ENCODE measurements around the gene ADGRG3. TPM values are rescaled to one million over a fixed set of nuclear protein-coding genes. Genes with fewer than 3 reads are reported as not detected.
A peak's percentile ranks its signal among the peaks of the same experiment; 100 is the strongest.

ADGRG3 gene
- total and polyA plus RNA-seq, 2 of the 13 experiments (the other 11 are each of a cell fraction or from before 2014, with no cell fraction given), result 2.7 to 11.8 TPM

DNA sequence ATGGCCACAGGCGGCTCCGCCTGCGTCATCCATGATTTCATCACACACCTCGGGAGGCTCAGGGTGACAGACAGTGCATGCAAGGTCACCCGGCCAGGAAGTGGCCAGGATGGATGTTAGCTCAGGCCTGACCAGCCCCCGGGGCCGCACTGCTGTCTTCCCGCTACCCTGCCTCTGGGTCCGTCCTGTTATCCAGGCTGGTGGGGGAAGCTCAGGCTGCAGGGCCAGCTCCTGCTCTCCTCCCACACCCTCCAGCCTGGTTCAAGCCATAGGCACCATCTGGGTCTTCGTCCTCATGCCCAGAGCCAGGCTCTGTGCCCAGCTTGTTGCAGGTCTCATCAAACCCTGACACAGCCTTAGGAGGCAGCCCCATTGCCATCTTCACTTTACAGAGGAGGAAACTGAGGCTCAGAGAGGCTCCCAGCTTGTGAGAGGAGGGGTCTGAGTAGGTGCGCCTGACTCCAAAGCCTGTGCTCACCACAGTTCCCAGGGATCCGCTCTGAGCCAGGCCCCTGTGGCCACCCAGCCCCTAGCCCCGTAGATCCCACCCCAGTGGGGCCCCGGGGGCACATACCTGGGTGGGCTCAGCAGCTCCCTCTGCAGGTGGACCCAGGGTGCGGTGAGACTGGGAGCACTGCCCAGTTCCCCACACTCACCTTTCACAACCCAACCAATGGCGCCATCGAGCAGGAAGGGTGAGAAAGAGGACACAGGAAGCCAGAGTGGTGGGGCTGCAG, 412 bp upstream of the ADGRG3 start (continued):
- TF ChIP-seq NR1H2 (CRISPR knock-in tag; IDR thresholded peaks at IDR 0.05; ENCODE audit: borderline replicate concordance, low read depth), result no peak
- TF ChIP-seq KLF6 (CRISPR knock-in tag; IDR thresholded peaks at IDR 0.05), result peak; percentile 69
- peak; percentile 81; the same call in 1 of the 2 replicates for TF ChIP-seq DNMT1 (CRISPR knock-in tag; IDR thresholded peaks at IDR 0.05)
- 0 out of 2 replicates have a peak, but pooled peaks have one; percentile 30 for TF ChIP-seq ZBTB20 (CRISPR knock-in tag; IDR thresholded peaks at IDR 0.05; ENCODE audit: borderline replicate concordance, low read depth)
- TF ChIP-seq, protein P1, sequence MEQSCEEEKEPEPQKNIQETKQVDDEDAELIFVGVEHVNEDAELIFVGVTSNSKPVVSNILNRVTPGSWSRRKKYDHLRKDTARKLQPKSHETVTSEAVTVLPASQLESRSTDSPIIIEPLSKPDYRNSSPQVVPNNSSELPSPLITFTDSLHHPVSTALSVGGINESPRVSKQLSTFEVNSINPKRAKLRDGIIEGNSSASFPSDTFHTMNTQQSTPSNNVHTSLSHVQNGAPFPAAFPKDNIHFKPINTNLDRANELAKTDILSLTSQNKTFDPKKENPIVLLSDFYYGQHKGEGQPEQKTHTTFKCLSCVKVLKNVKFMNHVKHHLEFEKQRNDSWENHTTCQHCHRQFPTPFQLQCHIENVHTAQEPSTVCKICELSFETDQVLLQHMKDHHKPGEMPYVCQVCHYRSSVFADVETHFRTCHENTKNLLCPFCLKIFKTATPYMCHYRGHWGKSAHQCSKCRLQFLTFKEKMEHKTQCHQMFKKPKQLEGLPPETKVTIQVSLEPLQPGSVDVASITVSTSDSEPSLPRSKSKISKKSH (CRISPR knock-in tag; IDR thresholded peaks at IDR 0.05; ENCODE audit: borderline replicate concordance), result no peak; the same call in 1 of the 2 replicates
- TF ChIP-seq ATAD3A (CRISPR knock-in tag; IDR thresholded peaks at IDR 0.05), result no peak; the same call in 1 of the 2 replicates
- TF ChIP-seq HIVEP1 (CRISPR knock-in tag; IDR thresholded peaks at IDR 0.05), result no peak; the same call in 1 of the 2 replicates
- TF ChIP-seq ZSCAN21 (CRISPR knock-in tag; IDR thresholded peaks at IDR 0.05; ENCODE audit: borderline replicate concordance), result no peak; the same call in 1 of the 2 replicates
- TF ChIP-seq ZNF124 (CRISPR knock-in tag; IDR thresholded peaks at IDR 0.05), result no peak
- no peak for TF ChIP-seq NFE2L1 (CRISPR knock-in tag; IDR thresholded peaks at IDR 0.05; ENCODE audit: borderline replicate concordance)
- TF ChIP-seq ZNF816 (CRISPR knock-in tag; IDR thresholded peaks at IDR 0.05; ENCODE audit: borderline replicate concordance), result no peak
- TF ChIP-seq RFX5 (IDR thresholded peaks at IDR 0.05; ENCODE audit: low read depth, low read length), result 0 out of 2 replicates have a peak, but pooled peaks have one; percentile 27
- no peak for TF ChIP-seq REL (CRISPR knock-in tag; conservative IDR thresholded peaks at IDR 0.05)
- 0 out of 2 replicates have a peak, but pooled peaks have one; percentile 37 for TF ChIP-seq SP4 (CRISPR knock-in tag; IDR thresholded peaks at IDR 0.05)
- TF ChIP-seq HOXA3 (CRISPR knock-in tag; IDR thresholded peaks at IDR 0.05), result peak; percentile 100
- TF ChIP-seq ZNF563 (CRISPR knock-in tag; IDR thresholded peaks at IDR 0.05), result no peak; the same call in 1 of the 2 replicates
- peak; percentile 71; the same call in 1 of the 2 replicates for TF ChIP-seq ZNF564 (CRISPR knock-in tag; IDR thresholded peaks at IDR 0.05)
- no peak for TF ChIP-seq ZNF790 (CRISPR knock-in tag; IDR thresholded peaks at IDR 0.05; ENCODE audit: borderline replicate concordance)
- TF ChIP-seq ADNP (CRISPR knock-in tag; IDR thresholded peaks at IDR 0.05), result 0 out of 2 replicates have a peak, but pooled peaks have one; percentile 10
- peak; percentile 81; the same call in 1 of the 2 replicates for TF ChIP-seq PAWR (CRISPR knock-in tag; IDR thresholded peaks at IDR 0.05; ENCODE audit: borderline replicate concordance)
- TF ChIP-seq, protein P2, sequence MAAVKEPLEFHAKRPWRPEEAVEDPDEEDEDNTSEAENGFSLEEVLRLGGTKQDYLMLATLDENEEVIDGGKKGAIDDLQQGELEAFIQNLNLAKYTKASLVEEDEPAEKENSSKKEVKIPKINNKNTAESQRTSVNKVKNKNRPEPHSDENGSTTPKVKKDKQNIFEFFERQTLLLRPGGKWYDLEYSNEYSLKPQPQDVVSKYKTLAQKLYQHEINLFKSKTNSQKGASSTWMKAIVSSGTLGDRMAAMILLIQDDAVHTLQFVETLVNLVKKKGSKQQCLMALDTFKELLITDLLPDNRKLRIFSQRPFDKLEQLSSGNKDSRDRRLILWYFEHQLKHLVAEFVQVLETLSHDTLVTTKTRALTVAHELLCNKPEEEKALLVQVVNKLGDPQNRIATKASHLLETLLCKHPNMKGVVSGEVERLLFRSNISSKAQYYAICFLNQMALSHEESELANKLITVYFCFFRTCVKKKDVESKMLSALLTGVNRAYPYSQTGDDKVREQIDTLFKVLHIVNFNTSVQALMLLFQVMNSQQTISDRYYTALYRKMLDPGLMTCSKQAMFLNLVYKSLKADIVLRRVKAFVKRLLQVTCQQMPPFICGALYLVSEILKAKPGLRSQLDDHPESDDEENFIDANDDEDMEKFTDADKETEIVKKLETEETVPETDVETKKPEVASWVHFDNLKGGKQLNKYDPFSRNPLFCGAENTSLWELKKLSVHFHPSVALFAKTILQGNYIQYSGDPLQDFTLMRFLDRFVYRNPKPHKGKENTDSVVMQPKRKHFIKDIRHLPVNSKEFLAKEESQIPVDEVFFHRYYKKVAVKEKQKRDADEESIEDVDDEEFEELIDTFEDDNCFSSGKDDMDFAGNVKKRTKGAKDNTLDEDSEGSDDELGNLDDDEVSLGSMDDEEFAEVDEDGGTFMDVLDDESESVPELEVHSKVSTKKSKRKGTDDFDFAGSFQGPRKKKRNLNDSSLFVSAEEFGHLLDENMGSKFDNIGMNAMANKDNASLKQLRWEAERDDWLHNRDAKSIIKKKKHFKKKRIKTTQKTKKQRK (IDR thresholded peaks at IDR 0.05; ENCODE audit: low read length), result no peak
- peak; percentile 76; the same call in 1 of the 2 replicates for TF ChIP-seq SOX5 (CRISPR knock-in tag; IDR thresholded peaks at IDR 0.05; ENCODE audit: borderline replicate concordance)
- no peak for TF ChIP-seq REXO4 (CRISPR knock-in tag; IDR thresholded peaks at IDR 0.05; ENCODE audit: borderline replicate concordance)
- TF ChIP-seq, protein P3, sequence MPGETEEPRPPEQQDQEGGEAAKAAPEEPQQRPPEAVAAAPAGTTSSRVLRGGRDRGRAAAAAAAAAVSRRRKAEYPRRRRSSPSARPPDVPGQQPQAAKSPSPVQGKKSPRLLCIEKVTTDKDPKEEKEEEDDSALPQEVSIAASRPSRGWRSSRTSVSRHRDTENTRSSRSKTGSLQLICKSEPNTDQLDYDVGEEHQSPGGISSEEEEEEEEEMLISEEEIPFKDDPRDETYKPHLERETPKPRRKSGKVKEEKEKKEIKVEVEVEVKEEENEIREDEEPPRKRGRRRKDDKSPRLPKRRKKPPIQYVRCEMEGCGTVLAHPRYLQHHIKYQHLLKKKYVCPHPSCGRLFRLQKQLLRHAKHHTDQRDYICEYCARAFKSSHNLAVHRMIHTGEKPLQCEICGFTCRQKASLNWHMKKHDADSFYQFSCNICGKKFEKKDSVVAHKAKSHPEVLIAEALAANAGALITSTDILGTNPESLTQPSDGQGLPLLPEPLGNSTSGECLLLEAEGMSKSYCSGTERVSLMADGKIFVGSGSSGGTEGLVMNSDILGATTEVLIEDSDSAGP (CRISPR knock-in tag; IDR thresholded peaks at IDR 0.05; ENCODE audit: borderline replicate concordance), result peak; percentile 83

All from HepG2 (cell line).